Stimulated activated CD8-positive, alpha-beta memory T cell treated with anti-CD3 and anti-CD28 coated beads, Interleukin-2, amount 100 ng/mL, for 1 hour (primary cell): ENCODE measurements around the gene MREG.
"Not testable (repeated sequence)": the region's sequence is repeated elsewhere in the genome, so short reads cannot be mapped to it uniquely, and the experiment has no call there.

ENCODE experiments used
- DNase-seq, 2 donors: peaks; one replicate each; pipeline ENCODE4 v3.0.0-alpha.2; 2020; ENCODE audit warnings: low read depth in 2 of 2

Gene MREG

GRCh38 chr2:215958257-215958656 lies 55.1 kb downstream of the MREG start:
- DNase-seq = no peak

DNA sequence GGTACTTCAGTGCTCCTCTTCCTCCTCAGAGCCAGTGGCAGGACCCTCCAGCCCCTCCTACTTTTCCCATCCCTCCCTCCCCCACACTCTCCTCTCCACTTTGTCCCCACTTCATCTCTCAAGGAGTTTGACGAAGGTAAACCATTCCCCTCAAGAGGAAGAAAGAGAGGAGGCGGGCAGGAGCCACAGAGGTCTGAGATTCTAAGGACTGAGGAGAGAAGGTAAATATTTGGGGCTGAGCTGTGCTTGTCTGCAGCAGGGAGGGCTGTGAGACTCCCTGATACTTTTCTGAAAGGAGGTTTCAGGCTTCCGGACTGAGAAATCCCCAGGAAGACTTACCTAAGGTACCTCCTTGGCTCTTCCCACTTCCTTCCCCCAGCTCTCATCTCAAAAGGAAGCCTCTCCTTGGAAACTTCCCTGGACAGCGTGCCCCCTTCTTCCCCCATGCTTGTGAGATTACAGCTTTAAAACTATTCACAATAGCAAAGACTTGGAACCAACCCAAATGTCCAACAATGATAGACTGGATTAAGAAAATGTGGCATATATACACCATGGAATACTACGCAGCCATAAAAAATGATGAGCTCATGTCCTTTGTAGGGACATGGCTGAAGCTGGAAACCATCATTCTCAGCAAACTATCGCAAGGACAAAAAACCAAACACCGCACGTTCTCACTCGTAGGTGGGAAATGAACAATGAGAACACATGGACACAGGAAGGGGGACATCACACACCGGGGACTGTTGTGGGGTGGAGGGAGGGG lies 55.8 kb downstream of the MREG start:
- DNase-seq = not testable (repeated sequence)

- DNase-seq = no peak
These were observed 60.3 kb downstream of the MREG start for GRCh38 chr2:215952860-215953637.

DNA sequence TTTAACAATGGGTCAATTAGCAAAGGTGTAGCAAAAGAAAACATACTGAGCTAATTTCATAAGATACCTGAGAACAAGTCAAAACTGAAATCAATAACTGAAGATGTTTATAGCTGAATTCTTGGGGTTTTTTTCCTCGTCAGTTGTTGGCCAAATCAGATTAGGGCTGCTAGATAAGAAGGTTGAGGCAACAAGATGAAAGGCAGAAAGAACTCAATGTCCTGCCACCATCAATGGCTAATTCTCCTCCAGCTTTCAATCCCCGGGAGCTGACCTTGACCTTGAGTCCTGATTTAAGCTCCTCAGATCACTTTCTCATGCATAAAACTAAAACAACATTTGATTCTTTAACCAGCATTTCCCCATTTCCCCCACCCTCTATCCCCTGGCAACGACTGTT lies 61.8 kb downstream of the MREG start:
- DNase-seq = no peak

DNA sequence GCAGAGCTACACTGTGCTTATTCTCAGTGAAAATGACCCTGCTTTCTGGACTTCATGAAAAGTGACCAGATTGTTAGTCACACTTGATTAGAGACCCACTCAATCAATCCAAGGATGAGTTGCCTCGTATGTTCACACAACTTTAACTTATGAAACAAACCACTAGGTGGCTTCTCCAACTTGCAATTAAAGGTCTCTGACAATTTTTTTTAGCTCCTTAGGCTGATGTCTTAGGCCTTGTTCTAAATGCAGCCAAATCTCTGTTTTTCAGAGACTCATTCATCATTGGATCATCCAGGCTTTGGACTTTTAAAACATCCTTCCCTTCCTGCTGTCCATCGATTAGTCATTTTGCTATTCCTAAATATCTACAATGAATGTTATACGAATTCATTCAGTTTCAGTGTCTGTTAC lies 63.4 kb downstream of the MREG start:
- DNase-seq = no peak

- no peak for DNase-seq
These were observed 65.3 kb downstream of the MREG start for GRCh38 chr2:215948051-215948450.

DNA sequence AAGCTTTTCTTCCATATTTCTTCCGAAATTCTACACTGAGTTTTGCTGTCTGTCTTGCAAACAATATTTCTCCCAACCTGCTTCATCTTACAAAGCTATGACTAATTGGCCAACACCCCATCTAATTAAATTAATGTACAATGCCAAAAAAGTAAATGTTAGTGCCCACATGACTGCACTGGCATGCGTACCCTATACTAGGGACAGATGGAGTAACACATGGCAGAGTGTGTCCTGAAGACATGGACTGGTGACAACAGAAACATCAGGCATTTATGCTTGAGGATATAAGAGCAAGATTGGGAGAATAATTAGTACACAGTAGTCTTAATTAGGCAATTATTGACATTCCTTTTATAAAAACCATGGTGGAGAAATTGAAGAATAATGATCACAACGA lies 66.8 kb downstream of the MREG start:
- DNase-seq = no peak

- DNase-seq = no peak
These were observed 71.2 kb downstream of the MREG start for GRCh38 chr2:215942194-215942593.

GRCh38 chr2:215941726-215942125 lies 71.6 kb downstream of the MREG start:
- DNase-seq = no peak

DNA sequence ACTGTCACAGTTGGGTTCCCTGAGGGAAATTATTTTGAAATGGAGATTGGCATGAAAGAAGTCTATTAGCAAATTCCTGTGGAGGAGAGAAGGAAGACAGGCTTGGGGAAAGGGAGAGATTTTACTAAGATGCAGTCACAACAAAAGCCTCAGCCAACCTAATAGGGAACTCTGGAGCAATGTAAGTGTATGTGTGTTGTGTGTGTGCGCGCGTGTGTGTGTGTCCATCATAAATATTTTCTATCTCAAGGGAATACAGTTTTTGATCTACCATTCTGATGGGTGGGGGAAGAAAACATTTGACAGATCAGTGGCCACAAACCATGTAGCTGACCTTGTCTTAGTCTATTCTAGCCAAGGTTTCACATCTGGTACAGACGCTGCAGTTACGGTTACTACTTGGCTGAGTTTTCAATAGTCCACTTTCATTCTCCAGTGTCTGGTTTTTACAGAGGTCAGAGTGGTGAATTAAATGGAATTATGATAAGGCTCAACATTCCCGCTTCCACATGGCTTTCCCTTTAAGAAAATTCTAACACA lies 72.6 kb downstream of the MREG start:
- no peak for DNase-seq

- DNase-seq = no peak
These were observed 76.2 kb downstream of the MREG start for GRCh38 chr2:215937190-215937589.

DNA sequence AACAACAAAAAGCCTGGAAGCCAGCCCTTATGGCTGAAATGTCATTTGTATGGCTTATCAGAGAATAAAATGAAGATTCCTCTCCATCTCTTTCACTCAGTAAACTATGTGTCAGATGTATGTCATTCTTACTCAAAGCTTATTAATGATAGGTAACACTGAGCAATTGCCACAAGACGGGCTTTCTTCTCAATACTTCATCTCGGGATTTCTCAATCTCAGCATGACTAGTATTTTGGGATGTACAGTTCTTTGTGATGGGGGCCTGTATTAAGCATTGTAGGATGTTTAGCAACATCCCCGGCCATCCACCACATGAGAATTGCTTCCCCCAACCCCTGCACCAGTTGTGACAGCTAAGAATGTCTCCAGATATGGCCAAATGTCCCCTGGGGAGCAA lies 80.2 kb downstream of the MREG start:
- DNase-seq = no peak

- peak; percentile 3 to 10 for DNase-seq
These were observed 82.0 kb downstream of the MREG start for GRCh38 chr2:215931256-215931903.

GRCh38 chr2:215930505-215931253 lies 82.7 kb downstream of the MREG start:
- no peak for DNase-seq

GRCh38 chr2:215929602-215930335 lies 83.6 kb downstream of the MREG start:
- no peak for DNase-seq

- no peak for DNase-seq
These were observed 85.3 kb downstream of the MREG start for GRCh38 chr2:215928086-215928485.

GRCh38 chr2:215926992-215927391 lies 86.4 kb downstream of the MREG start:
- DNase-seq = not testable (repeated sequence)

DNA sequence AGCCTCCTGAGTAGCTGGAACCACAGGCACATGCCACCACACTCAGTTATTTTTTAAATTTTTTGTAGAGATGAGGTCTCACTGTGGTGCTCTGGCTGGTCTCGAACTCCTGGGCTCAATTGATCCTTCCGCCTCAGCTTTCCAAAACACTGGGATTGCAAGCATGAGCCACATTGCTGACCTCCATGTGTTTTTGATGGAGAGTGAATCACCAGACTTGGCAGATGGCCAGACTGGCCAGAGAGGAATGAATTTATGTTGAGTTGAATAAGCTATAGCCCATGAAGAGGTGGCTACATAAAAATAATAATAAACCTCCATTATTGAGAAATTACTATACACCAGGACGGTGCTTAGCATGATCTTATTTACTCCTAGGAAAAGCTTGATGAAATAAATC lies 91.5 kb downstream of the MREG start:
- no peak for DNase-seq

DNA sequence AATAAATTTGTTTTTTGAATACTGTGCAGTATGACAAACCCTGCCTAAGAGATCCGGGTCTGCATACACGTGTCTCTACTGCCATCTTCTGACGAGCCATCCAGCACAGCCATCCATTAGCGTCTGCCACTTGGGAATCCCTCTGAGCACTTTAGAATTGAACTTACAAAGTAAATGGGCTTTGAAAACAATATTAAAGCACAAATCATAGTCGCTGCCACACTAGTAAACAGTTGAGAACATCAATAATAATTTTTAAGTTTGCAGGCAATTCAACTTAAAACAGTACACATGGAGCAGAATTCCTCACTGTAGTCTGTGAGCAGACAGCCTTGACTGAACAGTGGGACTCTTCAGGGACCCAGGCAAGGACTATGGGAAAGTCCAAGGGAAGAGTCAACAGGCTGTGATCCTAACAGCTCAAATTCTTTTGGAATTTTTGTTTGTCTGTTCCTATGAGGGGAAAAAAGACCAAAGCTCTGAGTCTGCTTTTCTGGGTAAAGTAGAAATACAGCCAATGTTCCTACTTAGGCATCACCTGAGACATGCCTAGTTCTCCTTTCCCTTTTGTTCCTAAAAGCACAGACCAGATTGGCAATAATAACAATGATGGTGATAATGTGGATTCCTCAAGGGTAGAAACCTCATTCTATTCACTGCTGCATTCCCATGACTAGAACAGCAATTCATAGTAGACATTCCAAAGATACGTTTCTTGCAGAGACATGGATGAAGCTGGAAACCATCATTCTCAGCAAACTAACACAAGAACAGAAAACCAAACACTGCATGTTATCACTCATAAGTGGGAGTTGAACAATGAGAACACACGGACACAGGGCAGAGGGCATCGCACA lies 92.9 kb downstream of the MREG start:
- DNase-seq = peak; percentile 2 to 12

DNA sequence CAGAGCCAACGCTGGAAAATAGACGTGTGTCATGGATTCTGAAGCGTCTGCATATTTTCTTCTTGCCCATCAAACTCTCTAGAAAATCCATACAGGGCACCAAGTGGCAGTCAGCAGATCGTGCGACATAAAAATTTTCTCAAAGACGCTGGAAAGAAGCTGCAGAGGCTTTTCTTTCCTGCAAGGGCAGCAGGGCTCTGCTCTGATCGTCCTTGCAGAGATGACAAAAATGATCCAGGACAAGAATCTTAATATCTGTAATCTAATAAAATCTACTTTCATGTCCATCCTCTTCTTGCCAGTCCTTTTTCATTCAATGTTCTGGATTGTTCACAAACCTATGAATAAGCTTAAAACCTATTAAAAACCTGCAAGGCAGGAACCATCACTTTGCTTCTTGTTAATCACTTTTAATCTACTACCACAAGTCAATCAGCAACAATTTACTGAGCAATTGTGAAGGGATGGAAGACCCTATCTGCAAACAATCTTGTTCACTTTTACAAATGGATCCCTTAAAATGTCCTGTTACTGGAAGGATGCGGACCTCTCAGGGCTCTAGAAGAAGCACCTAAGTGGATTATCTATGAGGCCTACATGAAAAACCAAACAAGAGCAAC lies 93.6 kb downstream of the MREG start:
- DNase-seq = no peak
